Keratinocyte (primary cell): ENCODE results near the gene THSD7B. TPM values are rescaled to one million over a fixed set of nuclear protein-coding genes. Genes with fewer than 3 reads are reported as not detected.

Experiments used
- DNase-seq: peaks from one replicate; pipeline ENCODE4 v3.0.0-alpha.2; 2011; ENCODE audit warnings: low read depth, missing footprints, low spot score
- FAIRE-seq: peaks from 2 replicates; lab custom pipeline; 2011; peaks lifted over from hg19 to GRCh38; lab: Jason Lieb, UNC
- H2AFZ ChIP-seq: 2 replicates; pipeline ENCODE4 v1.6.0; 2012; ENCODE audit warnings: low read length, control low read depth, inconsistent platforms; ENCODE audit not compliant: control insufficient read depth
- H3K27ac ChIP-seq: 2 replicates; pipeline ENCODE4 v1.5.1; 2011; ENCODE audit warnings: low read length; ENCODE audit not compliant: control insufficient read depth, insufficient read depth
- H3K27me3 ChIP-seq: 3 replicates; pipeline ENCODE4 v1.6.0; 2011; ENCODE audit warnings: low read length; ENCODE audit not compliant: control insufficient read depth, insufficient read depth; ENCODE audit errors: extremely low read depth
- H3K36me3 ChIP-seq, 2 experiments: 2 replicates in 1 of 2; 3 replicates in 1 of 2; pipeline ENCODE4 v1.5.1; 2011; ENCODE audit warnings: low read length in 2 of 2, mild to moderate bottlenecking in 1 of 2; ENCODE audit not compliant: control insufficient read depth in 2 of 2, insufficient read depth in 2 of 2; ENCODE audit errors: extremely low read depth in 1 of 2
- H3K4me1 ChIP-seq: 3 replicates; pipeline ENCODE4 v1.5.1; 2011; ENCODE audit warnings: low read length; ENCODE audit not compliant: control insufficient read depth, insufficient read depth; ENCODE audit errors: extremely low read depth
- H3K4me2 ChIP-seq: 3 replicates; pipeline ENCODE4 v1.6.0; 2011; ENCODE audit warnings: low read depth, low read length; ENCODE audit not compliant: control insufficient read depth, insufficient read depth; ENCODE audit errors: extremely low read depth
- H3K4me3 ChIP-seq, 3 experiments: fragments of 200-600 bp in 1 of 3; sonication (generic) in 1 of 3; 2 replicates in 2 of 3; 3 replicates in 1 of 3; pipeline ENCODE4 v1.5.1; 2011 to 2016; ENCODE audit warnings: low read length in 3 of 3, mild to moderate bottlenecking in 3 of 3, control low read depth in 2 of 3, inconsistent platforms in 1 of 3, low read depth in 1 of 3, mixed read lengths in 1 of 3, mixed run types in 1 of 3, moderate library complexity in 1 of 3; ENCODE audit not compliant: control insufficient read depth in 2 of 3, insufficient read depth in 2 of 3; ENCODE audit errors: extremely low read depth in 1 of 3
- H3K79me2 ChIP-seq: 2 replicates; pipeline ENCODE4 v1.6.0; 2012; ENCODE audit warnings: low read length; ENCODE audit not compliant: control insufficient read depth, insufficient read depth
- H3K9ac ChIP-seq: 3 replicates; pipeline ENCODE4 v1.6.0; 2011; ENCODE audit warnings: low read length; ENCODE audit not compliant: control insufficient read depth, insufficient read depth; ENCODE audit errors: extremely low read depth
- H3K9me1 ChIP-seq: 3 replicates; pipeline ENCODE4 v1.6.0; 2011; ENCODE audit warnings: low read length; ENCODE audit not compliant: control insufficient read depth, insufficient read depth; ENCODE audit errors: extremely low read depth
- H3K9me3 ChIP-seq: 2 replicates; pipeline ENCODE4 v1.5.1; 2012; ENCODE audit warnings: low read depth, low read length; ENCODE audit not compliant: control insufficient read depth
- H4K20me1 ChIP-seq: 3 replicates; pipeline ENCODE4 v1.6.0; 2011; ENCODE audit warnings: low read length; ENCODE audit not compliant: control insufficient read depth, insufficient read depth; ENCODE audit errors: extremely low read depth
- EZH2 ChIP-seq: IDR thresholded peaks from one replicate; pipeline ENCODE4 v1.6.1; 2012; ENCODE audit warnings: inconsistent platforms, mild to moderate bottlenecking, low read length, moderate library complexity
- dilution Hi-C: fragments of 300-500 bp; cut with MboI; formaldehyde crosslinking; loops from one replicate; pipeline ENCODE4 v1.7.0; 2020; ENCODE audit warnings: low sequenced_read_pairs; ENCODE audit not compliant: extremely low pct_ligation_motif_present
- polyA plus RNA-seq, 5 experiments: library from polyadenylated mRNA; depleted of rRNA in 3 of 5; stranded (reverse) in 3 of 5; stranded (forward) in 1 of 5; unstranded in 1 of 5; fragments of >200 nt; gene quantifications; 1 replicate in 1 of 5; 2 replicates in 3 of 5; 3 replicates in 1 of 5; pipeline versions ENCODE4 v1.2.1 to v1.2.3, GENCODE V29; 2011 to 2012; ENCODE audit warnings: missing spikeins in 2 of 5, low read depth in 1 of 5, low replicate concordance in 1 of 5
- TF ChIP-seq, protein P1 (sequence below), 3 experiments: IDR thresholded peaks in 1 of 3; conservative IDR thresholded peaks in 1 of 3; optimal IDR thresholded peaks in 1 of 3; 2 replicates in 2 of 3; 3 replicates in 1 of 3; pipeline versions ENCODE3 to v1.5.1; 2011; ENCODE audit warnings: low read length in 3 of 3, mild to moderate bottlenecking in 3 of 3, moderate library complexity in 2 of 3, control low read depth in 1 of 3, inconsistent platforms in 1 of 3; ENCODE audit not compliant: insufficient read depth in 2 of 3; ENCODE audit errors: extremely low read depth in 1 of 3

THSD7B gene
- polyA plus RNA-seq, 1 donor (not counting 4 experiments of a cell fraction or from before 2014, with no cell fraction given): 0.04 TPM

GRCh38 chr2:136901732-136902131, 136.4 kb downstream of the THSD7B start:
- no peak overlapping the region for H3K4me2 ChIP-seq
- no peak overlapping the region for H3K4me3 ChIP-seq
- no peaks in the 10 kb centered on the region for H4K20me1 ChIP-seq
- no peak overlapping the region for H3K27ac ChIP-seq
- H3K79me2 ChIP-seq: no peaks in the 10 kb centered on the region
- DNase-seq (no peak), FAIRE-seq (no peak)
- H3K27me3 ChIP-seq: no peaks in the 10 kb centered on the region
- H3K4me1 ChIP-seq: no peaks in the 10 kb centered on the region
- H3K9ac ChIP-seq: no peak overlapping the region
- TF ChIP-seq, protein P1, sequence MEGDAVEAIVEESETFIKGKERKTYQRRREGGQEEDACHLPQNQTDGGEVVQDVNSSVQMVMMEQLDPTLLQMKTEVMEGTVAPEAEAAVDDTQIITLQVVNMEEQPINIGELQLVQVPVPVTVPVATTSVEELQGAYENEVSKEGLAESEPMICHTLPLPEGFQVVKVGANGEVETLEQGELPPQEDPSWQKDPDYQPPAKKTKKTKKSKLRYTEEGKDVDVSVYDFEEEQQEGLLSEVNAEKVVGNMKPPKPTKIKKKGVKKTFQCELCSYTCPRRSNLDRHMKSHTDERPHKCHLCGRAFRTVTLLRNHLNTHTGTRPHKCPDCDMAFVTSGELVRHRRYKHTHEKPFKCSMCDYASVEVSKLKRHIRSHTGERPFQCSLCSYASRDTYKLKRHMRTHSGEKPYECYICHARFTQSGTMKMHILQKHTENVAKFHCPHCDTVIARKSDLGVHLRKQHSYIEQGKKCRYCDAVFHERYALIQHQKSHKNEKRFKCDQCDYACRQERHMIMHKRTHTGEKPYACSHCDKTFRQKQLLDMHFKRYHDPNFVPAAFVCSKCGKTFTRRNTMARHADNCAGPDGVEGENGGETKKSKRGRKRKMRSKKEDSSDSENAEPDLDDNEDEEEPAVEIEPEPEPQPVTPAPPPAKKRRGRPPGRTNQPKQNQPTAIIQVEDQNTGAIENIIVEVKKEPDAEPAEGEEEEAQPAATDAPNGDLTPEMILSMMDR (optimal IDR thresholded peaks at IDR 0.05 in 1 of 3, IDR thresholded peaks at IDR 0.05 in 1 of 3, conservative IDR thresholded peaks at IDR 0.05 in 1 of 3; ENCODE audit: extremely low read depth in 1 of 3, insufficient read depth in 2 of 3, low read length in 3 of 3): no peak
- TF ChIP-seq EZH2: no peak
- H2AFZ ChIP-seq: no peak overlapping the region
- no peaks in the 10 kb centered on the region for H3K9me3 ChIP-seq
- H3K36me3 ChIP-seq: no peaks in the 10 kb centered on the region
- dilution Hi-C loops: no loop called here
- no peaks in the 10 kb centered on the region for H3K9me1 ChIP-seq

DNA sequence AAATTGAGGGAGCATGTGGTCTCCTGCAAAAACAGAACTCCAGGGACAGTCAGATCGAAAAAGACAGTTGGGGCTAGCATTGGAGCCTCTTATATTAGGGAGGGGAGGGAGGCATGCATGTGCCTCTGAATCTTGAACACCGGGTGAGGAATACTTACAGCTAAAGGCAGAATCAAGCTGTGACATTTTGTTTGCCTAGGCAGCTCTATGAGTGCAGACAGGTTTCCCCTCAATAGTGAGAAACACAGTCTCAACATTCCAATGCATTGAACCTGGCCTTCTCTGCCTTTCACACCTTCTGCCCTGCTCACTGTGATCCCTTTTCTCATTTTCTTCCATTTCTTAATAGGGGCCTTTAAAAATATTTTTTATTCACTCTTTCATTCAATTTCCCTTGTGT, 140.4 kb downstream of the THSD7B start:
- H3K4me2 ChIP-seq: no peak overlapping the region
- no peaks in the 10 kb centered on the region for H3K79me2 ChIP-seq
- H3K9ac ChIP-seq: no peak overlapping the region
- no peaks in the 10 kb centered on the region for H4K20me1 ChIP-seq
- H3K4me1 ChIP-seq: no peaks in the 10 kb centered on the region
- dilution Hi-C loops: no loop called here
- no peak for TF ChIP-seq EZH2
- TF ChIP-seq, protein P1 (optimal IDR thresholded peaks at IDR 0.05 in 1 of 3, IDR thresholded peaks at IDR 0.05 in 1 of 3, conservative IDR thresholded peaks at IDR 0.05 in 1 of 3; ENCODE audit: extremely low read depth in 1 of 3, insufficient read depth in 2 of 3, low read length in 3 of 3): no peak
- H3K27ac ChIP-seq: no peak overlapping the region
- FAIRE-seq (no peak), DNase-seq (no peak)
- no peaks in the 10 kb centered on the region for H3K9me3 ChIP-seq
- H2AFZ ChIP-seq: no peak overlapping the region
- H3K27me3 ChIP-seq: no peaks in the 10 kb centered on the region
- H3K9me1 ChIP-seq: no peaks in the 10 kb centered on the region
- no peak overlapping the region for H3K4me3 ChIP-seq
- H3K36me3 ChIP-seq: no peaks in the 10 kb centered on the region
